Measurements from ENCODE around the gene PRKCH. TPM values are rescaled to one million over a fixed set of nuclear protein-coding genes. Genes with fewer than 3 reads are reported as not detected.

Gene PRKCH
- total RNA-seq, 1 experiment from 2014 or later, result 5.2 TPM

GRCh38 chr14:61326847-61327246 is 5.5 kb downstream of the PRKCH start:
- H3K4me3 Mint-ChIP-seq, result no peak overlapping the region
- peaks cover 2% of the 10 kb centered on the region; the same call in 1 of the 2 replicates for H3K4me1 ChIP-seq (ENCODE audit: insufficient read depth, low read length)
- no peak overlapping the region for H3K23ac ChIP-seq (ENCODE audit: insufficient read length, low read depth, low read length)
- H2BK20ac ChIP-seq (ENCODE audit: low read depth, low read length, poor library complexity, severe bottlenecking), result no peak overlapping the region
- H3K9me3 ChIP-seq (ENCODE audit: control insufficient read depth, low read depth, low read length), result no peaks in the 10 kb centered on the region
- H3T11ph ChIP-seq (ENCODE audit: low read length), result no peak overlapping the region
- H2BK15ac ChIP-seq (ENCODE audit: low read depth, low read length), result no peak overlapping the region
- H3K27me3 ChIP-seq (ENCODE audit: insufficient read depth, low read length), result peaks cover 12% of the 10 kb centered on the region; the same call in 1 of the 2 replicates
- peak; percentile 25; the same call in 2 of the 3 replicates for TF ChIP-seq CTCF (conservative IDR thresholded peaks at IDR 0.05)
- H2AK5ac ChIP-seq (ENCODE audit: insufficient read length, low read length), result no peak overlapping the region
- H3K27ac ChIP-seq (ENCODE audit: insufficient read length, low read depth, low read length), result no peak overlapping the region
- H3K4ac ChIP-seq (ENCODE audit: low read depth, low read length), result no peak overlapping the region
- H3K18ac ChIP-seq (ENCODE audit: insufficient read length, low read depth, low read length), result no peak overlapping the region
- H3K14ac ChIP-seq (ENCODE audit: insufficient read depth, low read length), result no peak overlapping the region
- H3K79me1 ChIP-seq (ENCODE audit: insufficient read depth, low read depth, low read length, poor library complexity, severe bottlenecking), result no peaks in the 10 kb centered on the region
- H3K9ac ChIP-seq (ENCODE audit: extremely low read depth, insufficient read length, low read length), result no peak overlapping the region
- peak overlapping the region in 1 of 3 experiments; percentile 66; a peak in 1 of 7 replicates for H3K27ac Mint-ChIP-seq
- H3K23me2 ChIP-seq (ENCODE audit: insufficient read length, low read depth, low read length, poor library complexity, severe bottlenecking), result peaks cover 10% of the 10 kb centered on the region
- H4K91ac ChIP-seq (ENCODE audit: insufficient read length, low read depth, low read length), result no peak overlapping the region
- H2BK120ac ChIP-seq (ENCODE audit: low read depth, low read length, poor library complexity, severe bottlenecking), result no peak overlapping the region
- peaks cover 24% of the 10 kb centered on the region for H3K27me3 Mint-ChIP-seq (ENCODE audit: low read depth)
- no peak overlapping the region for H2AFZ ChIP-seq (ENCODE audit: low read length)
- no CpG with 5 or more reads among the region's 4 CpGs for WGBS (ENCODE audit: extremely low coverage, insufficient read length, low lambda C conversion rate)
- peaks cover 28 to 34% of the 10 kb centered on the region in 2 experiments for H3K4me1 Mint-ChIP-seq
- no peak overlapping the region for H3K4me2 ChIP-seq (ENCODE audit: insufficient read depth, insufficient read length, low read length)
- DNase-seq, result peak; percentile 58
- H3K36me3 Mint-ChIP-seq (ENCODE audit: insufficient read depth in 1 of 3, low read depth in 3 of 3), result peaks cover 2 to 16% (median 8%) of the 10 kb centered on the region in 3 experiments; a peak in 5 of 7 replicates
- H2BK5ac ChIP-seq (ENCODE audit: insufficient read length, low read length), result no peak overlapping the region
- H3K9me3 Mint-ChIP-seq, result peaks cover 6 to 9% of the 10 kb centered on the region in 2 experiments; a peak in 4 of 5 replicates
- no peak overlapping the region for H4K8ac ChIP-seq (replicated peaks; ENCODE audit: insufficient read length, low read depth, low read length)
- no peak overlapping the region for H3K56ac ChIP-seq (ENCODE audit: insufficient read length, low read depth, low read length)
- no peaks in the 10 kb centered on the region for H4K20me1 ChIP-seq (ENCODE audit: control insufficient read depth, insufficient read depth, insufficient read length)
- no peaks in the 10 kb centered on the region for H3K79me2 ChIP-seq (ENCODE audit: insufficient read depth, low read length)
- H4K5ac ChIP-seq (ENCODE audit: insufficient read length, low read depth, low read length), result no peak overlapping the region
- no peak overlapping the region for H2BK12ac ChIP-seq (ENCODE audit: insufficient read length, low read depth, low read length)
